RWPE2 (cell line): ENCODE results near the gene FCHSD2.

Source experiments
- ATAC-seq: fragments of 200-7000 bp; cut with Tn5 transposase; 3 replicates; pipeline ENCODE4 v1.9.1; 2021; ENCODE audit warnings: low read depth
- DNase-seq: peaks from one replicate; pipeline ENCODE4 v3.0.0-alpha.2; 2020; ENCODE audit warnings: low spot score
- H3K27ac ChIP-seq: fragments of 450-650 bp; 2 replicates; pipeline ENCODE4 v1.5.1; 2017; ENCODE audit warnings: mild to moderate bottlenecking; ENCODE audit not compliant: poor library complexity, severe bottlenecking
- H3K27me3 ChIP-seq: fragments of 250-450 bp; sonication (Bioruptor Pico); 2 replicates; pipeline ENCODE4 v1.5.1; 2021; ENCODE audit warnings: mild to moderate bottlenecking, moderate library complexity; ENCODE audit not compliant: insufficient read depth, poor library complexity, severe bottlenecking
- H3K36me3 ChIP-seq: fragments of 250-450 bp; sonication (Bioruptor Pico); 2 replicates; pipeline ENCODE4 v1.5.1; 2020; ENCODE audit warnings: low read depth, mild to moderate bottlenecking, moderate library complexity
- H3K4me1 ChIP-seq: fragments of 250-450 bp; sonication (Bioruptor Pico); 2 replicates; pipeline ENCODE4 v1.5.1; 2021; ENCODE audit warnings: mild to moderate bottlenecking, moderate library complexity; ENCODE audit not compliant: insufficient read depth, poor library complexity, severe bottlenecking
- H3K4me3 ChIP-seq: fragments of 250-450 bp; sonication (Bioruptor Pico); 2 replicates; pipeline ENCODE4 v1.5.1; 2021; ENCODE audit warnings: mild to moderate bottlenecking, moderate library complexity; ENCODE audit not compliant: severe bottlenecking
- H3K9me3 ChIP-seq: fragments of 250-450 bp; sonication (Bioruptor Pico); 2 replicates; pipeline ENCODE4 v1.5.1; 2021; ENCODE audit warnings: mild to moderate bottlenecking, moderate library complexity; ENCODE audit not compliant: severe bottlenecking
- CTCF ChIP-seq: fragments of 450-650 bp; IDR thresholded peaks from one replicate; pipeline ENCODE4 v1.5.1; 2017; ENCODE audit warnings: mild to moderate bottlenecking, moderate library complexity; ENCODE audit not compliant: poor library complexity, severe bottlenecking

FCHSD2 gene

GRCh38 chr11:72824811-72825505 lies 317.2 kb downstream of the FCHSD2 start:
- DNase-seq (no peak), ATAC-seq (no peak)
- H3K27me3 ChIP-seq: no peaks in the 10 kb centered on the region
- H3K4me1 ChIP-seq: peaks cover 6% of the 10 kb centered on the region
- H3K36me3 ChIP-seq: peaks cover 10% of the 10 kb centered on the region
- no peaks in the 10 kb centered on the region for H3K9me3 ChIP-seq
- TF ChIP-seq CTCF: no peak
- no peak overlapping the region for H3K27ac ChIP-seq
- no peak overlapping the region for H3K4me3 ChIP-seq

- H3K36me3 ChIP-seq: peaks cover 12% of the 10 kb centered on the region
- no peak for ATAC-seq
Observed at GRCh38 chr11:72824020-72824419, 318.1 kb downstream of the FCHSD2 start.

GRCh38 chr11:72823105-72823804 lies 318.9 kb downstream of the FCHSD2 start:
- no peak overlapping the region for H3K4me3 ChIP-seq
- no peak for ATAC-seq
- H3K27me3 ChIP-seq: no peaks in the 10 kb centered on the region
- H3K9me3 ChIP-seq: no peaks in the 10 kb centered on the region
- peaks cover 6% of the 10 kb centered on the region for H3K4me1 ChIP-seq
- no peak for DNase-seq
- no peak overlapping the region for H3K27ac ChIP-seq
- peaks cover 7% of the 10 kb centered on the region for H3K36me3 ChIP-seq
- TF ChIP-seq CTCF: no peak

More at GRCh38 chr11:72824020-72824419, 318.1 kb downstream of the FCHSD2 start:
- DNase-seq: no peak
- no peak overlapping the region for H3K4me3 ChIP-seq
- peaks cover 6% of the 10 kb centered on the region for H3K4me1 ChIP-seq
- TF ChIP-seq CTCF: no peak
- no peak overlapping the region for H3K27ac ChIP-seq
- H3K9me3 ChIP-seq: no peaks in the 10 kb centered on the region
- H3K27me3 ChIP-seq: no peaks in the 10 kb centered on the region

- H3K36me3 ChIP-seq: peaks cover 7% of the 10 kb centered on the region
- no peak for DNase-seq
- no peak overlapping the region for H3K27ac ChIP-seq
- peaks cover 6% of the 10 kb centered on the region for H3K4me1 ChIP-seq
- peak overlapping the region; percentile 21 for H3K4me3 ChIP-seq
- TF ChIP-seq CTCF: peak; percentile 16
- H3K27me3 ChIP-seq: no peaks in the 10 kb centered on the region
- peak; percentile 87 for ATAC-seq
- no peaks in the 10 kb centered on the region for H3K9me3 ChIP-seq
Observed at GRCh38 chr11:72821920-72822799, 320.0 kb downstream of the FCHSD2 start.
